Suppressor macrophage treated with lipopolysaccharide for 1 hour (primary cell): Measurements from ENCODE around the gene PDE4D.
A peak's percentile ranks its signal among the peaks of the same experiment; 100 is the strongest.

Source experiments
- DNase-seq, 3 donors: peaks; one replicate each; pipeline ENCODE4 v3.0.0-alpha.2; 2020 to 2022

PDE4D gene

GRCh38 chr5:59042201-59043055 is 851.1 kb downstream of the PDE4D start:
- DNase-seq = no peak

DNA sequence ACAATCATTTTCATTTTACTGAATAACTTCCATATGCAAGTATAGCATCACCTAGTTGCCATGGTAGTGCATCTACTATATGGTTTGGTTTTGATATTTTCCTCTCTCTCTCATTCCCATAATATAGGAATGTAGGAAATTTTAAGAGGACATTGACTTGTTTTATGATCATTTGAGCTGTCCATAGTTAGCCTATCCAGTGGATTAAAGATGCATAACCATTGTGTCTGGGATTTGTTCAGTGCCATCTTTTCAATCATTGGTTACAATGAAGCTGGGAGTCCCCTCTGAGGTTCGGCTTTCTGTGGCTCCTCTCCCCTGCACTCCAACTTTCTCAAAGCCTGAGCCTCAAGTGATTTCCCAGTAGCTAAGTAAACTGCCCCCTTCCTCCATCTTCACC is 852.2 kb downstream of the PDE4D start:
- no peak for DNase-seq

DNA sequence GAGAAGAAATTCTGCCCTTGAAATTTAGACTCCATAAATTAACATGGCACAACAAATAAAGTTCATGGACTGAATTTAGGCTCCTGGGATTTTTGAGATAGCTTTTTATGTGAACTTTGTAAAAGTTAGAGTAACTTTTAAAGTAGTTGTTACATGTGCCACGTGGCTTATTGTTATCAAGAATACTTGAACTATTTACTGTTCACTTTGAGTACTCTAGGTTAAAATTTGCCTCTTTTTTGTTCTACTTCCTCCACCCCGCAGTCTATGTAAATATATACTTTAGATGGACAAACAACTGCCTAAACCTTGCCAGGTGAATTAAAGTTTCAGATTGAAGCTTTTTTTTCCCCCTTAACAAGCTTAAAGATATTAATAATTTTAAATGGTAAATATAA is 852.7 kb downstream of the PDE4D start:
- no peak for DNase-seq

DNA sequence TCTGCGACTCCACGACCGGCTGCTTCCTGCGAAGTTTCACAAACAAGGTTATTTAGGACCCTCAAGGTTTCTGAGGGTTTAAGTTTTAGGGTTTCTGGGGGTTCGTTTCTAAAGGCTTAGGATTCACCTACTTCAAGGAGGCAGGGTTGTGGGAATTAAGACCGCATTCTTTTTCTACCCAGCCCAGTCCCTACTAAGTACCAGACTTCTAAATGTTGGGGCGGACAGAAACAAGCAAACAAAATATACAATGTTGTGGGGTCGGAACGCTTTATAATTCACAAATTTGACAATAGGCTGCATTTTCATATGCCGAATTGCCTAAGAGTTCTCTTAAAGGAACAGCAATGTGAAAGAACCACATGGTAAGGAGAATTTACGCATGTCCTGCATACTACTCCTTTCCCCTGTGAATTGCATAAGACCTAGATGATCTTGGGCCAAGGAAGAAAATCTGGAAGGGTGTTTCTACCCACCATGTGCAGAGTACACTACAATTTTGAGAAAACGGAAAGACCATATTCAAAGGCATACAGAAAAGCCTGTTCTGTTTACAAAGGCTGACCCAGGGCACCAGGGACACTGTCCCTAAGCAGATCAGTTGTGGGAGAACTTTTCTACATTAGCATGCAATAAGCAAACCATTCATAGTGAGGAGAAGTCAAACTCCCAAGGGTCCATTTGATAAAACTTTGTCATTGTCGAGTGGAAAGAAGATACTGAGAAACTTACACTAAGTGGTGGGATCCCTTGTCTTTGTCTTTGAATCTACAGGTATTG is 853.3 kb downstream of the PDE4D start:
- peak; percentile 18 to 47 (median 44) for DNase-seq

GRCh38 chr5:59039296-59040023 is 854.1 kb downstream of the PDE4D start:
- DNase-seq = peak; percentile 89 to 93 (median 91)

DNA sequence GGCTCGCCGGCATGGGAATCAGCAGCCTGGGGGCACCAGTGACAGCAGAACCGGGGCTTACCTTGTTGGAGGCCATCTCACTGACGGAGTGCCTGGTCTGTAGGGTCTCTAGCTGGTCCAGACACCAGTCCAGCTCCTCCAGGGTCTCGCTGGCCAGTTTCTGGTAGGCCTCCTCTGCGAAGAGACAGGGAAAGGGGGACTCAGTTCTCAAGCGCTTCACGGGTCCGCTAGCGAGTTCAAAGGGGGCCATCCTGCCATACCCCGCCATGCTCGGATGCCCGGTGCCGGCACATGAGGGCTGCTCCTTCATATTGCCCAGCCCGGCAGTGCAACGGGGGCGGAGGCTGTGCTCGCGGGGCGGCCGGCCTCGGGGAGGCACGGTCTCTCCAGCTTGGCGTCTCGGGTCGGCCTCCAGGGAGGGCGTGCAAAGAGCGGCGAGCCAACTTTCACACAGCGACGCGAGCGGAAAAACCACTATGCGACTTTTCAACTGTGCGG is 854.7 kb downstream of the PDE4D start:
- DNase-seq = peak in 1 of 3 donors; percentile 29

- DNase-seq = peak; percentile 8 to 27 (median 25)
Observed at GRCh38 chr5:59037941-59038797, 855.4 kb downstream of the PDE4D start.

GRCh38 chr5:59037453-59037852 is 856.1 kb downstream of the PDE4D start:
- DNase-seq = no peak

GRCh38 chr5:59037041-59037440 is 856.5 kb downstream of the PDE4D start:
- DNase-seq = no peak

DNA sequence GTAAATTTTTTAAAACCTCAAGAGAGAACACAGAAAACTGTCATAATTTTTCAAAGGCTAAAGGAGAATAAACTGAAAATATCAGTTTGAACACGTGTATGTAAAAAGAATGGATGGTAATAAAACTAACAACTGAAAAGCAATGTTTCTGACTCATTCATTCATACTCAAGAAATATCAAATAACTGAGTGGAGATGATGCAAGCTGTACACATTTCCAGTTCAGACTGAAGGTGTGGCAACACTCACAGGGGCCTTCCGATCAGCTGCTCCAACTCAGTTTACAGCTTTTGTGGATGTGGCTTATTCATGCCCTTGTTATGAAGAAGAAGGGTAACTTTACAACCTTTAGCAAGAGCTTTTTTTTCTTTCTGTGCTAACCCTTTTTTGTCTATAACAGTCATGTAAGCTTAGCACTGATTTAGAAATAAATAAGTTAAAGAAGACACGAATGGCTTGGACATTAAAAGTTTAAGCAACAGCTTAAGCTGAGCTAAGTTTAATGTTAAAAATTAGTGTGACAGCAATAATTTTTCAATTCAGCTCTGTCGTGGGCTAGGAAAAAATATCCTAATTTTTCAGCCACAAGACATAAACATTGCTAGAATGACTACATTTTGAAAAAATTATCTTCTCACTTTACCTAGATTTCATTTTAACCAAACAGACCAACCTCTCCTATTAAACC is 857.1 kb downstream of the PDE4D start:
- DNase-seq = peak; percentile 53 to 74 (median 71)

DNA sequence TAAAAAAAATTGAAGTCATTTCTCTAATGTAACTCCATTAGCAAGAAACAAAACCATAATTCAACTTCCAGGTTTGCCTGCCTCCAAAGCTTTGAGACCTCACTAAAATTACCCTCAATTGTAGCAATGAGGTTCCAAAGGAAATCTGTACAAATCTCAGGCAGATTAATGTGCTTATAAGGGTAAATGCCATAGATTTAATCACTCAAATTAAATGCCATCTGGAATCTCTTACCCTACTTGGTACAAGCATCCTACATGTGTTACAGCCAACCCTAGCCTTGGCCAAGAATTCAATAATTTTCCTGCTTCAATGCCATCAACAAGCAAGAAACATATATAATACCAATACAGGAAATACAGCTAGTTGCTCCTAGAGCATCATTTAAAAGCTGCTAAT is 857.8 kb downstream of the PDE4D start:
- DNase-seq = no peak

DNA sequence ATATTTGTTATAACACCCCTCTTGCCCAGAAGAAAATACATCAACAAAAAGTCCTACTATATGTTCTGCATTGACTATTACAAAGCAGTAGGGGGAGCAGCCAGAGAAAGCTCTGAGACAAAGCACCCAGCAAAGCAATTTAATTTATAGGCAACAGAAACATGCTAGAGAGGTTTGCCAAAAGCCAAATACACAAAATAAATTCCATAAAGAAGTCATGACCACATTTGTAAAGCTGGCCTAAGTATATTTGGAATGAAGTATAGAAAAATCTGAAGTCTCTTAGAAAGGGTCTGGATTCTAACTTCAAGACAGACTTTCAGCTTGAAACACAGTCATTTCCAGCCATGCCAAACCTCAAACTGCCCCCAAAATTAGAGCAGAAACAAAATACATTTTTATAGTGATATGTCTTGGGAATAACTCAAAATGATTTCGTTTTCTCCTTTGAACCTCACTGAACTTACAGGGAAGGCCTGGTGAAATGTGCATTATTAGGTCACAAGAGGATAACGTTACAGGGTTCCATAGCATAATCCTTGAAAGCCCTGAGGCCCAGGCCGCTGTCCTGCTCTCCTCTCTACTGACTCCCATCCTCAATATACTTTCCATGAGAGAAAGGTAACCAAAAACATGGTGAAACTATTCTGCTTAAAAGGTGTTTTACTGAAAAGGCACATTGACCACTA is 858.9 kb downstream of the PDE4D start:
- DNase-seq = peak; percentile 31 to 48 (median 37)

- no peak for DNase-seq
Observed at GRCh38 chr5:59027145-59027907, 866.2 kb downstream of the PDE4D start.

- no peak for DNase-seq
Observed at GRCh38 chr5:59025734-59026133, 867.8 kb downstream of the PDE4D start.

DNA sequence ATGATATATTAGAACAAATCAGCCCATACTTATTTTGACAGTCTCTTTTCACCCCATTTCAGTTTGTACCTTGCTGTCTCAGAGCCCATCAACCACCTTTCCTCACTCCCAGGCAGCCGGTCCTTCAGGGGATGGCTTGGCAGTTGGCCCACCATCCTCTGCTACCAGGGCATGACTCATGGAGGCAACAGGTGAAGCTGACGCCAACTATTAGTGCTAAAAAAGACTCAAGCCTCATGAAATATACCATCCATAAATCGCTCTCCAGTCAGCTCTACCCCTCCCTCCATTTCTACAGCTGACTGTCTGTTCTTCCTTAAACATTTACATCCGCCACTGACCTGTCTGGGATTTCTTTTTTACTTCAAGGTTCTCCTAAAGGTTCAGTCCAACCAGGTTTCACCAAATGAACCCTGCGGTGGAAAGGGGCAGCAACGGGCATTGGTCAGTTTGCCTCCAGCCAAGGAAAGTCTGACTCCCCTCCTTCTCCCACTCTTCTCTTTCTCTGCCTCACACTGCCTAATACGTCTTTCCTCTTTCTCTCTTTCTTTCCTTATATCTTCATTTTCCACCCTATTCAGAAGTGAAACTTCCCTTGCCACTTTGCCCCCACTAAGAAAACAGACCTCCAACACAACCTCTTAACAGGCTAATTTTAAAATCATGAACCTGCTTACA is 871.5 kb downstream of the PDE4D start:
- no peak for DNase-seq

GRCh38 chr5:59021286-59021673 is 872.2 kb downstream of the PDE4D start:
- DNase-seq = no peak

DNA sequence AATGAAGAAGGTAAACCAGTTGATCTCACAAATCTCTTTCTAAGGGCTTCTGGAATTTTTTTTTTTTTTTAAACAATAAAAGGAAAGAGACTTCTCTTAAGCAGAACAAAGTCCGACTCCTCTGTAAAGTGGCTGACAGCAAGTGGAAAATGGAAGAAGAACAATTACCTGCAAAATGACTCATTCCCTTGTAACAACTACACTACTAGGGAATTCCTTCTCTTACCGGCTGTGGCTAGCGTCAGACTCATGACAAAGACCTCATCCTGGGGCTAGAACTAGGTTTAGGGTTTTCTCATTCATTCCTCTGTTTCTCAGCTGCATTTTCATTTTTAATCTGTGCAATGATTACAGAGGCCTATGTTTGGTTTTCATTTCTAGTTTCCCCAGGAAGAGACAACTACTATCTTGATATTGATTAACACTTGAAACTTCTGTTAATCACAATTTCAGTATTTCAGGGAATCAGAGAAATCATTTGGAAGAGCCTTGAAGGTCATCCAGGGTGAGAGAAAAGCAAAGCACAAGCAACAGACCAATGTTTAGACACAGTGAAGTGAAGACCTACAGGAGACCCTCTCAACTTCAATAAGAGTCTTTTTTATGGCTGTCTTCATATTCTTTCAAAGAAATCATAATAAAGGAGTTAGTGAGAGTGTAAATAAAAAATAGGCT is 872.8 kb downstream of the PDE4D start:
- DNase-seq = no peak

GRCh38 chr5:59019078-59019477 is 874.4 kb downstream of the PDE4D start:
- DNase-seq = no peak

GRCh38 chr5:59016925-59017324 is 876.6 kb downstream of the PDE4D start:
- DNase-seq = no peak
